H1 (cell line): Measurements from ENCODE around the gene PLIN4. TPM values are rescaled to one million over a fixed set of nuclear protein-coding genes. Genes with fewer than 3 reads are reported as not detected.

Source experiments
- CTCF ChIA-PET: fragments of 300-600 bp; sonication (Branson Sonifier 250); formaldehyde crosslinking; loops from one replicate; lab custom pipeline; 2021; ENCODE audit not compliant: partially characterized antibody; lab: Charles Lee
- POLR2A ChIA-PET: fragments of 300-600 bp; sonication (Branson Sonifier 250); formaldehyde crosslinking; loops from one replicate; lab custom pipeline; 2021; ENCODE audit warnings: inconsistent platforms; ENCODE audit not compliant: partially characterized antibody; lab: Charles Lee
- DNase-seq, 2 experiments: peaks; one replicate each; pipeline versions ENCODE4 v3.0.0 to v3.0.0-alpha.2; 2010 to 2022; ENCODE audit warnings: low spot score in 2 of 2, low read depth in 1 of 2, mixed read lengths in 1 of 2
- FAIRE-seq: peaks from 2 replicates; lab custom pipeline; 2011; peaks lifted over from hg19 to GRCh38; lab: Jason Lieb, UNC
- H2AFZ ChIP-seq: 2 replicates; pipeline ENCODE4 v1.8.1; 2012; ENCODE audit warnings: low read length, inconsistent platforms
- H2AK5ac ChIP-seq: 2 replicates; pipeline ENCODE4 v1.6.1; 2013; ENCODE audit warnings: low read depth, low read length
- H2BK120ac ChIP-seq: replicated peaks from 2 replicates; pipeline ENCODE3; 2013; ENCODE audit warnings: low read depth, low read length, inconsistent platforms
- H2BK12ac ChIP-seq: 2 replicates; pipeline ENCODE4 v1.6.1; 2013; ENCODE audit warnings: low read depth, low read length
- H2BK15ac ChIP-seq: 2 replicates; pipeline ENCODE4 v1.6.1; 2013; ENCODE audit warnings: low read length
- H2BK20ac ChIP-seq: 2 replicates; pipeline ENCODE4 v1.6.1; 2013; ENCODE audit warnings: low read length
- H2BK5ac ChIP-seq: 2 replicates; pipeline ENCODE4 v1.6.1; 2013; ENCODE audit warnings: low read depth, low read length
- H3K14ac ChIP-seq: 2 replicates; pipeline ENCODE4 v1.6.1; 2013; ENCODE audit warnings: inconsistent platforms; ENCODE audit not compliant: insufficient read length
- H3K18ac ChIP-seq: 2 replicates; pipeline ENCODE4 v1.6.1; 2013; ENCODE audit warnings: low read length; ENCODE audit errors: extremely low read depth
- H3K23ac ChIP-seq: 2 replicates; pipeline ENCODE4 v1.6.1; 2013; ENCODE audit warnings: inconsistent platforms; ENCODE audit not compliant: insufficient read length
- H3K23me2 ChIP-seq: 2 replicates; pipeline ENCODE4 v1.6.1; 2013; ENCODE audit warnings: low read depth, low read length
- H3K27ac ChIP-seq: 2 replicates; pipeline ENCODE4 v1.6.1; 2011; ENCODE audit warnings: low read depth, low read length, inconsistent platforms
- H3K27me3 ChIP-seq, 4 experiments: replicated peaks in 1 of 4; 1 replicate in 1 of 4; 2 replicates in 3 of 4; pipeline versions ENCODE4 v1.6.1 to v1.8.1; 2011 to 2013; ENCODE audit warnings: low read length in 3 of 4, mild to moderate bottlenecking in 3 of 4, inconsistent platforms in 2 of 4, mixed read lengths in 2 of 4, moderate library complexity in 1 of 4; ENCODE audit not compliant: control insufficient read depth in 3 of 4, insufficient read depth in 3 of 4; ENCODE audit errors: extremely low read depth in 1 of 4
- H3K36me3 ChIP-seq, 4 experiments: 2 replicates each; pipeline versions ENCODE4 v1.6.1 to v1.8.1; 2011 to 2013; ENCODE audit warnings: mild to moderate bottlenecking in 4 of 4, low read length in 3 of 4, moderate library complexity in 2 of 4, control low read depth in 1 of 4, inconsistent platforms in 1 of 4; ENCODE audit not compliant: insufficient read depth in 4 of 4, control insufficient read depth in 2 of 4
- H3K4ac ChIP-seq: replicated peaks from 2 replicates; pipeline ENCODE3; 2013; ENCODE audit warnings: low read length, low read depth, mixed read lengths, inconsistent platforms; ENCODE audit not compliant: insufficient read length
- H3K4me1 ChIP-seq, 4 experiments: replicated peaks in 1 of 4; 1 replicate in 1 of 4; 2 replicates in 3 of 4; pipeline versions ENCODE4 v1.6.1 to v1.8.1; 2011 to 2013; ENCODE audit warnings: low read length in 3 of 4, inconsistent platforms in 2 of 4, mixed read lengths in 1 of 4; ENCODE audit not compliant: insufficient read depth in 4 of 4, control insufficient read depth in 3 of 4
- H3K4me2 ChIP-seq, 2 experiments: 2 replicates each; pipeline versions ENCODE4 v1.6.1 to v1.8.1; 2011 to 2013; ENCODE audit warnings: low read depth in 2 of 2, low read length in 2 of 2, control low read depth in 1 of 2, inconsistent platforms in 1 of 2, mild to moderate bottlenecking in 1 of 2; ENCODE audit not compliant: insufficient read depth in 1 of 2
- H3K4me3 ChIP-seq, 4 experiments: fragments of 200-600, 300-600 bp in 1 of 4; sonication (generic), shearing (Covaris generic), sonication (Bioruptor Twin) in 1 of 4; 2 replicates each; pipeline versions ENCODE4 v1.5.1 to v1.8.1; 2011 to 2016; ENCODE audit warnings: low read length in 4 of 4, low read depth in 3 of 4, control low read depth in 2 of 4, inconsistent platforms in 2 of 4, mild to moderate bottlenecking in 2 of 4, mixed read lengths in 1 of 4, moderate library complexity in 1 of 4; ENCODE audit not compliant: insufficient read depth in 2 of 4; ENCODE audit errors: extremely low read depth in 1 of 4
- H3K56ac ChIP-seq: replicated peaks from 2 replicates; pipeline ENCODE3; 2013; ENCODE audit warnings: low read depth, mild to moderate bottlenecking, mixed read lengths, low read length, inconsistent platforms; ENCODE audit not compliant: insufficient read length
- H3K79me1 ChIP-seq: 2 replicates; pipeline ENCODE4 v1.6.1; 2013; ENCODE audit warnings: low read depth, low read length, control low read depth
- H3K79me2 ChIP-seq, 2 experiments: 2 replicates each; pipeline versions ENCODE4 v1.6.1 to v1.8.1; 2012 to 2013; ENCODE audit warnings: low read length in 2 of 2, mild to moderate bottlenecking in 2 of 2, inconsistent platforms in 1 of 2; ENCODE audit not compliant: insufficient read depth in 2 of 2, control insufficient read depth in 1 of 2
- H3K9ac ChIP-seq, 4 experiments: replicated peaks in 1 of 4; 1 replicate in 1 of 4; 2 replicates in 3 of 4; pipeline versions ENCODE4 v1.6.1 to v1.8.1; 2011 to 2013; ENCODE audit warnings: low read depth in 3 of 4, low read length in 3 of 4, control low read depth in 2 of 4, mild to moderate bottlenecking in 2 of 4, moderate library complexity in 2 of 4, inconsistent platforms in 1 of 4; ENCODE audit errors: extremely low read depth in 1 of 4
- H3K9me3 ChIP-seq, 2 experiments: 2 replicates each; pipeline versions ENCODE4 v1.6.1 to v1.8.1; 2012 to 2013; ENCODE audit warnings: mild to moderate bottlenecking in 2 of 2, moderate library complexity in 2 of 2, control low read depth in 1 of 2, inconsistent platforms in 1 of 2, low read depth in 1 of 2, low read length in 1 of 2, mixed read lengths in 1 of 2; ENCODE audit not compliant: insufficient read depth in 2 of 2
- H4K20me1 ChIP-seq, 2 experiments: replicated peaks in 1 of 2; 2 replicates each; pipeline versions ENCODE3 to v1.8.1; 2011 to 2013; ENCODE audit warnings: inconsistent platforms in 2 of 2, low read length in 2 of 2, mild to moderate bottlenecking in 1 of 2; ENCODE audit not compliant: insufficient read depth in 2 of 2, control insufficient read depth in 1 of 2
- H4K5ac ChIP-seq: 2 replicates; pipeline ENCODE4 v1.6.1; 2013; ENCODE audit warnings: low read length, low read depth, mixed read lengths, inconsistent platforms; ENCODE audit not compliant: insufficient read length
- H4K8ac ChIP-seq: 2 replicates; pipeline ENCODE4 v1.8.0; 2013; ENCODE audit warnings: mild to moderate bottlenecking, moderate library complexity, low read length, inconsistent platforms; ENCODE audit not compliant: insufficient read depth; ENCODE audit errors: extremely low read depth
- H4K91ac ChIP-seq: replicated peaks from 2 replicates; pipeline ENCODE3; 2013; ENCODE audit warnings: low read length, mixed read lengths, inconsistent platforms; ENCODE audit not compliant: insufficient read length
- ASH2L ChIP-seq: fragments of 200-600, 300-600 bp; sonication (generic); IDR thresholded peaks from one replicate; pipeline ENCODE4 v1.7.1; 2017; ENCODE audit warnings: low read length
- EZH2 ChIP-seq: fragments of 200-600 bp; sonication (generic); IDR thresholded peaks from 2 replicates; pipeline ENCODE4 v1.7.1; 2012; ENCODE audit warnings: low read depth, mild to moderate bottlenecking, moderate library complexity, low read length, inconsistent platforms; ENCODE audit not compliant: severe bottlenecking
- JUND ChIP-seq: IDR thresholded peaks from 2 replicates; pipeline ENCODE4 v1.6.1; 2011; ENCODE audit warnings: mild to moderate bottlenecking, improper control_type of control experiment, low read length
- RAD21 ChIP-seq, 2 experiments: IDR thresholded peaks in 1 of 2; conservative IDR thresholded peaks in 1 of 2; 2 replicates each; pipeline ENCODE4 v1.6.1; 2011; ENCODE audit warnings: low read depth in 2 of 2, low read length in 2 of 2, improper control_type of control experiment in 1 of 2, inconsistent platforms in 1 of 2, mild to moderate bottlenecking in 1 of 2, moderate library complexity in 1 of 2
- RBBP5 ChIP-seq: IDR thresholded peaks from 2 replicates; pipeline ENCODE4 v1.7.1; 2012; ENCODE audit warnings: low read depth, mild to moderate bottlenecking, inconsistent platforms, low read length, moderate library complexity, borderline replicate concordance
- RXRA ChIP-seq: IDR thresholded peaks from 2 replicates; pipeline ENCODE4 v1.6.1; 2011; ENCODE audit warnings: low read depth, mild to moderate bottlenecking, low read length, moderate library complexity; ENCODE audit not compliant: insufficient read depth
- SAP30 ChIP-seq: fragments of 300-600 bp; sonication (generic); IDR thresholded peaks from 2 replicates; pipeline ENCODE4 v1.7.1; 2012; ENCODE audit warnings: low read length, moderate library complexity, mild to moderate bottlenecking, inconsistent platforms; ENCODE audit not compliant: insufficient read depth, insufficient replicate concordance
- SIN3A ChIP-seq, 2 experiments: IDR thresholded peaks in 1 of 2; conservative IDR thresholded peaks in 1 of 2; 2 replicates each; pipeline ENCODE4 v1.6.1; 2011 to 2012; ENCODE audit warnings: low read length in 2 of 2, improper control_type of control experiment in 1 of 2, low read depth in 1 of 2, mild to moderate bottlenecking in 1 of 2
- SP2 ChIP-seq: IDR thresholded peaks from 2 replicates; pipeline ENCODE4 v1.6.1; 2012; ENCODE audit warnings: mild to moderate bottlenecking, low read length, inconsistent platforms
- TBP ChIP-seq: IDR thresholded peaks from 2 replicates; pipeline ENCODE4 v1.6.1; 2011; ENCODE audit warnings: low read depth, low read length, improper control_type of control experiment
- WGBS, 2 experiments: shearing (Covaris generic) in 1 of 2; methylation state at CpG; one replicate each; pipeline versions ENCODE4 v1.1.6 to v1.1.7; 2013 to 2015; ENCODE audit warnings: low lambda C conversion rate in 2 of 2, mixed read lengths in 2 of 2, inconsistent platforms in 1 of 2, low coverage in 1 of 2, missing lambda C conversion rate in 1 of 2; ENCODE audit not compliant: insufficient replicate concordance in 2 of 2, insufficient coverage in 1 of 2, insufficient read length in 1 of 2; ENCODE audit errors: extremely low coverage in 1 of 2, missing lambda C conversion rate in 1 of 2; 5-methylcytosine and 5-hydroxymethylcytosine counted together
- polyA plus RNA-seq, 7 experiments: library from polyadenylated mRNA; depleted of rRNA in 3 of 7; stranded (reverse) in 5 of 7; unstranded in 2 of 7; fragments of >200 nt in 5 of 7; fragments of 200-250 nt in 2 of 7; gene quantifications; 1 replicate in 5 of 7; 2 replicates in 1 of 7; 4 replicates in 1 of 7; pipeline versions ENCODE4 v1.2.1 to v1.2.3, GENCODE V29; 2011 to 2013; ENCODE audit warnings: missing spikeins in 2 of 7, mixed read lengths in 2 of 7
- total RNA-seq: library from RNA; stranded (reverse); fragmentation: NEBNext Ultra II Directional; extraction: Animal tissue kit (Norgen Biotek cat#: 25700); gene quantifications from 2 replicates; pipeline ENCODE4 v1.2.1, GENCODE V29; 2021

Gene PLIN4
- total and polyA plus RNA-seq, 2 of the 8 experiments (the other 6 are each of a cell fraction or from before 2014, with no cell fraction given): 0.35 to 0.45 TPM

GRCh38 chr19:4533835-4534424 is 15.6 kb upstream of the PLIN4 start:
- Histone ChIP-seq H3K79me2 (no peaks in the 10 kb centered on the region), H3K36me3 (no peaks in the 10 kb centered on the region), H2BK12ac (no peak overlapping the region), H3K27ac (no peak overlapping the region), H4K91ac (no peak overlapping the region), H3K9me3 (no peaks in the 10 kb centered on the region), H3K79me1 (no peaks in the 10 kb centered on the region), H2AFZ (no peak overlapping the region), H2BK20ac (no peak overlapping the region), H3K9ac (no peak overlapping the region), H4K8ac (no peak overlapping the region), H3K23ac (no peak overlapping the region), H3K56ac (no peak overlapping the region), H3K4me3 (no peak overlapping the region), H4K5ac (no peak overlapping the region), H2BK5ac (no peak overlapping the region), H3K14ac (no peak overlapping the region), H3K27me3 (peaks cover 0 to 21% (median 16%) of the 10 kb centered on the region in 4 experiments; a peak in 4 of 7 replicates), H2BK120ac (no peak overlapping the region), H3K4me2 (no peak overlapping the region; a peak in 1 of 4 replicates), H3K4me1 (peaks cover 0 to 6% (median 3%) of the 10 kb centered on the region in 4 experiments; a peak in 3 of 7 replicates), H3K23me2 (peaks cover 4% of the 10 kb centered on the region; the same call in 1 of the 2 replicates), H2AK5ac (no peak overlapping the region), H3K4ac (no peak overlapping the region), H2BK15ac (no peak overlapping the region), H4K20me1 (peaks cover 0 to 3% of the 10 kb centered on the region in 2 experiments), H3K18ac (no peak overlapping the region)
- 85% methylated on average over 7 of the region's 9 CpGs; no CpG with 5 or more reads in 1 of the 2 experiments for whole genome bisulfite sequencing, 2 experiments
- ChIA-PET CTCF (interaction anchor here (0.8 to 11.6 kb wide), 7 partner anchors 10 to 99 kb away, joined by 3 to 174 read pairs (median 9); no protein-coding TSS in a partner anchor), POLR2A (interaction anchor here (0.8 to 2.7 kb wide), 8 partner anchors 8 to 234 kb away, joined by 3 to 23 read pairs (median 5); partner anchors contain the start of gene PLIN4)
- FAIRE-seq (no peak), DNase-seq (no peak)
- TF ChIP-seq TBP (no peak), RBBP5 (no peak), SP2 (no peak), EZH2 (no peak), ASH2L (no peak), SIN3A (conservative IDR thresholded peaks at IDR 0.05 in 1 of 2, IDR thresholded peaks at IDR 0.05 in 1 of 2; ENCODE audit: low read depth in 1 of 2, low read length in 2 of 2) (no peak), JUND (no peak), RXRA (no peak), SAP30 (no peak), RAD21 (IDR thresholded peaks at IDR 0.05 in 1 of 2, conservative IDR thresholded peaks at IDR 0.05 in 1 of 2; ENCODE audit: low read depth in 2 of 2, low read length in 2 of 2) (no peak)
